HG03354 (cell line): Measurements from ENCODE around the gene TMEM240.

Experiments used
- ATAC-seq: cut with Tn5 transposase; IDR thresholded peaks from one replicate; pipeline ENCODE4 v1.9.1; 2021; ENCODE audit warnings: mild to moderate bottlenecking; ENCODE audit not compliant: unreplicated experiment, poor library complexity, severe bottlenecking

The TMEM240 gene

GRCh38 chr1:1540090-1540817, at the start of gene TMEM240:
TMEM240 (minus strand) TSS chr1:1540624; CDS start chr1:1540346, 278 bp downstream.
- ATAC-seq, result no peak

- ATAC-seq, result no peak
Observed at GRCh38 chr1:1583347-1584010, 43.1 kb upstream of the TMEM240 start.

- no peak for ATAC-seq
Observed at GRCh38 chr1:1582585-1583346, 42.3 kb upstream of the TMEM240 start.

- no peak for ATAC-seq
Observed at GRCh38 chr1:1578371-1578940, 38.0 kb upstream of the TMEM240 start.

- no peak for ATAC-seq
Observed at GRCh38 chr1:1577367-1578011, 37.1 kb upstream of the TMEM240 start.

- peak; percentile 87 for ATAC-seq
Observed at GRCh38 chr1:1574721-1575537, 34.5 kb upstream of the TMEM240 start, which contains the start of gene SSU72. SSU72 (minus strand) TSS chr1:1574863; CDS start chr1:1574557, 306 bp downstream.

- ATAC-seq, result peak; percentile 80
Observed at GRCh38 chr1:1573843-1574720, 33.7 kb upstream of the TMEM240 start.

GRCh38 chr1:1569341-1569740, 28.9 kb upstream of the TMEM240 start:
- ATAC-seq, result no peak

GRCh38 chr1:1567891-1568291, 27.5 kb upstream of the TMEM240 start:
- no peak for ATAC-seq

- no peak for ATAC-seq
Observed at GRCh38 chr1:1567152-1567875, 26.9 kb upstream of the TMEM240 start.

GRCh38 chr1:1565340-1565739, 24.9 kb upstream of the TMEM240 start:
- no peak for ATAC-seq

- no peak for ATAC-seq
Observed at GRCh38 chr1:1564268-1564667, 23.8 kb upstream of the TMEM240 start.

GRCh38 chr1:1563688-1564087, 23.3 kb upstream of the TMEM240 start:
- no peak for ATAC-seq

GRCh38 chr1:1562556-1563195, 22.3 kb upstream of the TMEM240 start:
- ATAC-seq, result no peak

GRCh38 chr1:1561801-1562470, 21.5 kb upstream of the TMEM240 start:
- ATAC-seq, result no peak

GRCh38 chr1:1560178-1560577, 19.8 kb upstream of the TMEM240 start:
- no peak for ATAC-seq
